Stimulated activated CD4-positive, alpha-beta T cell treated with anti-CD3 and anti-CD28 coated beads, Interleukin-1b, Interleukin-23, amount 100 ng/mL, for 1 hour (primary cell): ENCODE data around the gene TMEM184A.

Experiments used
- DNase-seq, 2 donors: peaks; one replicate each; pipeline ENCODE4 v3.0.0-alpha.2; 2020; ENCODE audit warnings: low read depth in 2 of 2

Gene TMEM184A

GRCh38 chr7:1550846-1551155 is 5.2 kb downstream of the TMEM184A start:
- DNase-seq, result no peak

GRCh38 chr7:1550005-1550845 is 5.8 kb downstream of the TMEM184A start:
- DNase-seq, result no peak

- no peak for DNase-seq
Measured at GRCh38 chr7:1549357-1550004, 6.5 kb downstream of the TMEM184A start.

- DNase-seq, result no peak
Measured at GRCh38 chr7:1548944-1549343, 7.1 kb downstream of the TMEM184A start.

- DNase-seq, result no peak
Measured at GRCh38 chr7:1548438-1548831, 7.6 kb downstream of the TMEM184A start.

- DNase-seq, result no peak
Measured at GRCh38 chr7:1547777-1548437, 8.1 kb downstream of the TMEM184A start.

GRCh38 chr7:1546909-1547776 is 8.9 kb downstream of the TMEM184A start:
- no peak for DNase-seq

GRCh38 chr7:1546274-1546908 is 9.6 kb downstream of the TMEM184A start:
- DNase-seq, result no peak

- no peak for DNase-seq
Measured at GRCh38 chr7:1545417-1546246, 10.4 kb downstream of the TMEM184A start.

GRCh38 chr7:1544896-1545416 is 11.0 kb downstream of the TMEM184A start:
- no peak for DNase-seq

GRCh38 chr7:1544178-1544895 is 11.7 kb downstream of the TMEM184A start:
- DNase-seq, result no peak

GRCh38 chr7:1543826-1544177 is 12.2 kb downstream of the TMEM184A start:
- DNase-seq, result no peak

- no peak for DNase-seq
Measured at GRCh38 chr7:1542841-1543747, 12.9 kb downstream of the TMEM184A start.

- DNase-seq, result no peak
Measured at GRCh38 chr7:1542329-1542728, 13.7 kb downstream of the TMEM184A start.

- DNase-seq, result no peak
Measured at GRCh38 chr7:1541431-1542162, 14.4 kb downstream of the TMEM184A start.

GRCh38 chr7:1540776-1541271 is 15.2 kb downstream of the TMEM184A start:
- no peak for DNase-seq

GRCh38 chr7:1539882-1540775 is 15.9 kb downstream of the TMEM184A start:
- DNase-seq, result no peak
